22Rv1 (cell line): ENCODE data around the gene MAN1C1.

ENCODE experiments used
- CTCF ChIP-seq: fragments of 450-650 bp; IDR thresholded peaks from 2 replicates; pipeline ENCODE4 v1.5.1; 2017; ENCODE audit warnings: mild to moderate bottlenecking
- ZFX ChIP-seq: fragments of 450-650 bp; IDR thresholded peaks from 2 replicates; pipeline ENCODE4 v1.6.1; 2017; ENCODE audit warnings: antibody characterized with exemption, borderline replicate concordance

- TF ChIP-seq CTCF, result no peak
- no peak for TF ChIP-seq ZFX
Observed at GRCh38 chr1:25818569-25818968, 202.0 kb downstream of the MAN1C1 start.
